ENCODE results near the gene BAG3.
A peak's percentile ranks its signal among the peaks of the same experiment; 100 is the strongest.

Gene BAG3

GRCh38 chr10:119654540-119654939, 3.4 kb downstream of the BAG3 start:
- H3K27ac ChIP-seq (ENCODE audit: extremely low read depth, low read depth, low read length) = no peak overlapping the region; the same call in 1 of the 2 replicates
- CTCF ChIA-PET = interaction anchor here (0.9 to 2.4 kb wide), 3 partner anchors 20 to 46 kb away, joined by 4 to 11 read pairs (median 5); no protein-coding TSS in a partner anchor
- H3K4me3 ChIP-seq (ENCODE audit: low read depth, low read length) = no peak overlapping the region
- H3K4me1 ChIP-seq (ENCODE audit: control insufficient read depth, insufficient read depth, low read length) = peaks cover 32% of the 10 kb centered on the region
- no peak for TF ChIP-seq ZNF785 (tag by site-specific recombination; IDR thresholded peaks at IDR 0.05)
- TF ChIP-seq ZNF155 (tag by site-specific recombination; IDR thresholded peaks at IDR 0.05) = no peak
- TF ChIP-seq ZNF37A (tag by site-specific recombination; IDR thresholded peaks at IDR 0.05) = no peak
- peak; percentile 30; the same call in 1 of the 2 replicates for TF ChIP-seq SP3 (tag by site-specific recombination; IDR thresholded peaks at IDR 0.05)
- TF ChIP-seq ZNF18 (tag by site-specific recombination; IDR thresholded peaks at IDR 0.05) = peak; percentile 79
- TF ChIP-seq ZIC2 (tag by site-specific recombination; IDR thresholded peaks at IDR 0.05) = peak; percentile 47; the same call in 1 of the 2 replicates
- TF ChIP-seq ZNF449 (tag by site-specific recombination; IDR thresholded peaks at IDR 0.05) = no peak
- 0 out of 2 replicates have a peak, but pooled peaks have one; percentile 30 for TF ChIP-seq SP7 (tag by site-specific recombination; IDR thresholded peaks at IDR 0.05)
- TF ChIP-seq IKZF3 (tag by site-specific recombination; IDR thresholded peaks at IDR 0.05) = 0 out of 2 replicates have a peak, but pooled peaks have one; percentile 9
- peak; percentile 94 for TF ChIP-seq ZNF600 (tag by site-specific recombination; IDR thresholded peaks at IDR 0.05)
- peak; percentile 36; the same call in 1 of the 2 replicates for TF ChIP-seq KLF17 (tag by site-specific recombination; IDR thresholded peaks at IDR 0.05)
- TF ChIP-seq ZBTB1 (tag by site-specific recombination; IDR thresholded peaks at IDR 0.05) = no peak
- TF ChIP-seq ZBTB6 (tag by site-specific recombination; IDR thresholded peaks at IDR 0.05) = peak; percentile 60; the same call in 1 of the 2 replicates
- TF ChIP-seq ZBTB17 (tag by site-specific recombination; IDR thresholded peaks at IDR 0.05) = peak; percentile 36; the same call in 1 of the 2 replicates
- peak; percentile 17; the same call in 1 of the 2 replicates for TF ChIP-seq SP2 (tag by site-specific recombination; IDR thresholded peaks at IDR 0.05)
- no peak for TF ChIP-seq ZNF514 (tag by site-specific recombination; IDR thresholded peaks at IDR 0.05)
- TF ChIP-seq ZFP3 (tag by site-specific recombination; IDR thresholded peaks at IDR 0.05; ENCODE audit: low read depth) = no peak
- peak; percentile 74 for TF ChIP-seq ZNF341 (tag by site-specific recombination; IDR thresholded peaks at IDR 0.05; ENCODE audit: low read depth)
- POLR2A ChIA-PET = interaction anchor here (0.7 to 0.8 kb wide), 2 partner anchors 10 to 112 kb away, joined by 3 read pairs; partner anchors contain the start of gene RGS10
- H3K36me3 ChIP-seq (ENCODE audit: control insufficient read depth in 2 of 2, insufficient read depth in 1 of 2, low read length in 2 of 2) = peaks cover 0 to 32% of the 10 kb centered on the region in 2 experiments; a peak in 1 of 3 replicates
- H3K9me3 ChIP-seq (ENCODE audit: control insufficient read depth, insufficient read depth, low read depth, low read length) = no peaks in the 10 kb centered on the region

- peaks cover 0 to 40% of the 10 kb centered on the region in 2 experiments; a peak in 1 of 3 replicates for H3K36me3 ChIP-seq (ENCODE audit: control insufficient read depth in 2 of 2, insufficient read depth in 1 of 2, low read length in 2 of 2)
- ChIA-PET CTCF (interaction anchor here (0.6 to 2.4 kb wide), 2 partner anchors 47 to 1916 kb away, joined by 3 to 11 read pairs; no protein-coding TSS in a partner anchor), POLR2A (no interaction called here)
- H3K9me3 ChIP-seq (ENCODE audit: control insufficient read depth, insufficient read depth, low read depth, low read length) = no peaks in the 10 kb centered on the region
- peaks cover 32% of the 10 kb centered on the region for H3K4me1 ChIP-seq (ENCODE audit: control insufficient read depth, insufficient read depth, low read length)
- H3K27ac ChIP-seq (ENCODE audit: extremely low read depth, low read depth, low read length) = no peak overlapping the region
- H3K4me3 ChIP-seq (ENCODE audit: low read depth, low read length) = no peak overlapping the region
- TF ChIP-seq ZEB2 (tag by site-specific recombination; IDR thresholded peaks at IDR 0.05) (peak; percentile 33; the same call in 1 of the 2 replicates), TCF7L2 (IDR thresholded peaks at IDR 0.05; ENCODE audit: borderline replicate concordance, low read depth, low read length) (no peak), ZBTB7A (tag by site-specific recombination; IDR thresholded peaks at IDR 0.05; ENCODE audit: low read depth) (no peak), ZNF473 (tag by site-specific recombination; IDR thresholded peaks at IDR 0.05) (no peak), MZF1 (tag by site-specific recombination; IDR thresholded peaks at IDR 0.05; ENCODE audit: borderline replicate concordance) (no peak), ZNF274 (IDR thresholded peaks at IDR 0.05; ENCODE audit: low read length) (no peak), ZNF274 (tag by site-specific recombination; IDR thresholded peaks at IDR 0.05; ENCODE audit: borderline replicate concordance) (no peak), ZNF600 (tag by site-specific recombination; IDR thresholded peaks at IDR 0.05) (peak; percentile 84), ZNF488 (tag by site-specific recombination; IDR thresholded peaks at IDR 0.05) (no peak), ZNF626 (tag by site-specific recombination; IDR thresholded peaks at IDR 0.05) (no peak), HOXC10 (CRISPR knock-in tag; IDR thresholded peaks at IDR 0.05) (no peak), SCRT2 (tag by site-specific recombination; IDR thresholded peaks at IDR 0.05) (peak; percentile 48; the same call in 1 of the 2 replicates), ZNF623 (tag by site-specific recombination; IDR thresholded peaks at IDR 0.05) (no peak)
Observed at GRCh38 chr10:119655566-119656001, 4.4 kb downstream of the BAG3 start.

All from HEK293 (cell line).